Femur (tissue), 1 donor: ENCODE results near the gene ANXA2R.
A peak's percentile ranks its signal among the peaks of the same experiment; 100 is the strongest.
"Not testable (repeated sequence)": the region's sequence is repeated elsewhere in the genome, so short reads cannot be mapped to it uniquely, and the experiment has no call there.

ENCODE experiments used
- DNase-seq: peaks from one replicate; pipeline ENCODE4 v3.0.0-alpha.2; 2017

The ANXA2R gene, protein sequence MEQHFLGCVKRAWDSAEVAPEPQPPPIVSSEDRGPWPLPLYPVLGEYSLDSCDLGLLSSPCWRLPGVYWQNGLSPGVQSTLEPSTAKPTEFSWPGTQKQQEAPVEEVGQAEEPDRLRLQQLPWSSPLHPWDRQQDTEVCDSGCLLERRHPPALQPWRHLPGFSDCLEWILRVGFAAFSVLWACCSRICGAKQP

DNA sequence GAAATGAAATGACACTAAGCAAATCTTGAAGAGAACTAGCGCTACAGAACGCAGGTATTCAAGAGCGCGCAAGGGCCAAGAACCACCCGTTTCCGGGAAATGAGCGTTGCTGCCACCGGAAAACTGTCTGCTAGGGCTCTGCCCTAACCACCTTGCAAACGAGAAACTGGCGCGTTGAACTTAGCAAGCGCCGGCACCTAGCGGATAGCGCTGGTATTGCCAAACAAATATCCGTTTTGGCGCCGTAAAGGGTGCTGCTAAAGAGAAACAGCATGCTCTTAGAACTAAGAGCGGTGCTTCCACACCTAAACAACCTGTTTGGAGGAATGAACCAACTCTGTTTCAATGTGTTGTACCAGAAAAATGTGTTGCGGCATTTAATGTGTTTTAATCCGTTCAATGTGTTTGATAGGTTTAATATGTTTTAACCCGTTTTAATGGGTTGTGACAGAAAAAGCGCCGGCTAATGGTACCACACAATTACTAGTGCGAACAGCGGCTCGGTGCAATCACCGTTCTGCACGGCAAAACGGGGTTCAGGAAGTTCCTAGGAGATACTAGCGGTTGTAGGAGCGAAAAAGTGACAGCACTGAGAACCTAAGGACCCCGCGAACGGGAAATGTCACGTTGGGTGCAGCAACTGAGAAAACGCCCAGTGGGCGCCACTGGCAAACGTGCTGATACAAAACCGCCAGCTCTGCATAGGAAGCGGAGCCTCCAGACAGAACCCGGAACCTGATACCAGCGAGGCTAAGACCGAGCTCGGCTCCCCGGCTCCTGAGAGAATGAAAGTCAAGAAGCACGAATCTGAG is at the start of gene ANXA2R:
ANXA2R (minus strand) TSS at position 33 of the 812 bp plus-strand sequence. CDS start 273 bp downstream, outside the sequence.
- DNase-seq = peak; percentile 92

DNA sequence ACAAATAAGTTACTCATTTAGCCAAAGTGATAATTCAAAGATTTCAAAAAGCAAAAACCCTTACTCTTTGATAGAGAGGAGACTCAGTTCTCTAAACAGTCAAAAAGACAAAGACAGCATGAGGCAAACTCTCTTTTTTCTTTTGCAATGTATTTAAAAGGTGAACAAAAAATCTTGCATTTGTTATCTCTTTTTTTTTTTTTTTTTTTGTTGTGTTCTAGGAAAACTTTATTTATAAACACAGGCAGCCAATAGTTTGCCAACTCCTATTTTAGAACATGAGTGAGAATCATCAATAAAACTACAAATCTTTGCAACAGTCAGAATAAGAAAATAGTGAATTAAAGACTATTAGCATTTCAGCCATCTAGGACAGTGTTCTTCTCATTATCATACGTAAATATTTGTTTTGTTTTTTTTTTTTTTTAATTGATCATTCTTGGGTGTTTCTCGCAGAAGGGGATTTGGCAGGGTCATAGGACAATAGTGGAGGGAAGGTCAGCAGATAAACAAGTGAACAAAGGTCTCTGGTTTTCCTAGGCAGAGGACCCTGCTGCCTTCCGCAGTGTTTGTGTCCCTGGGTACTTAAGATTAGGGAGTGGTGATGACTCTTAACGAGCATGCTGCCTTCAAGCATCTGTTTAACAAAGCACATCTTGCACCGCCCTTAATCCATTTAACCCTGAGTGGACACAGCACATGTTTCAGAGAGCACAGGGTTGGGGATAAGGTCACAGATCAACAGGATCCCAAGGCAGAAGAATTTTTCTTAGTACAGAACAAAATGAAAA is 46.2 kb upstream of the ANXA2R start:
- DNase-seq = not testable (repeated sequence)

DNA sequence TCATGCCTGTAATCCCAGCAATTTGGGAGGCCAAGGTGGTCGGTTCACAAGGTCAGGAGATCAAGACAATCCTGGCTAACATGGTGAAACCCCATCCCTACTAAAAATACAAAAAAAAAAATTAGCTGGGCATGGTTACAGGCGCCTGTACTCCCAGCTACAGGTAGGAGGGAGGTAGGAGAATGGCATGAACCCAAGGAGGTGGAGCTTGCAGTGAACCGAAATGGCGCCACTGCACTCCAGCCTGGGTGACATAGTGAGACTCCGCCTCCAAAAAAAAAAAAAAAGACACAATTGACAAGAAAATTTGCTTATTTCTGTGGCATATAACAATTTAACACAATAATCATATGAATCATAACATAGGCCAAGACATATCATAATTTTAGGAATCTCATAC is 45.3 kb upstream of the ANXA2R start:
- DNase-seq = no peak

DNA sequence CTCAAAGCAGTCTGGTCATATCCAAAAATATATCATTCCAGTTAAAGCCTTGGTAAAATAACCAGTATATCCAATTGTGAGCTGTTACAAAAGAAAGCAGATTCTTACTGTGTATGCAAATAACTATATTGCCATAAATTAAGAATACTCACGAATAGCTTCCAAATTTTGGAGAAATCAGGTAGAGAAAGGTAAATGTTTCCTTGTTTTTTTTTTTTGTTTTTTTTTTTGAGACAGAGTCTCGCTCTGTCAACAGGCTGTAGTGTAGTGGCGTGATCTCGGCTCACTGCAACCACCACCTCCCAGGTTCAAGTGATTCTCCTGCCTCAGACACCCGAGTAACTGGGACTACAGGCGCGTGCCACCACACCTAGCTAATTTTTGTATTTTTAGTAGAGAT is 44.3 kb upstream of the ANXA2R start:
- DNase-seq = not testable (repeated sequence)

DNA sequence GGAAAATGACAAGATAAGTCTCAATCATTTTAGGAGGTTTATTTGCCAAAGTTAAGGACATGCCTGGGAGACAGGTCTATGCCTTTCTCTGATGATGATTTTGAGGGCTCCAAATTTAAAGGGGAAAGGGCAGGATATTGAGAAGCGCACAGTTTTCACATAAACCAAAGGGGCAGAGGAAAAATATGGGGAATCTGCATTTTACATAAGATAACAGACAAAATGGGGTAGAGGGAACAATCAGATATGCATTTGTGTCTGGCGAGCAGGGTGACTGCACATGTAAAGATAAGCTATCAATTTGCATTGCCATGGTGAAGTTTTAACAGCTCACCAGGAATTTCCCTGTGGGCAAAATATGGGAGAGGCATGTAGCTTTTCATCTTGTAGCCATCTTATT is 41.2 kb upstream of the ANXA2R start:
- not testable (repeated sequence) for DNase-seq

DNA sequence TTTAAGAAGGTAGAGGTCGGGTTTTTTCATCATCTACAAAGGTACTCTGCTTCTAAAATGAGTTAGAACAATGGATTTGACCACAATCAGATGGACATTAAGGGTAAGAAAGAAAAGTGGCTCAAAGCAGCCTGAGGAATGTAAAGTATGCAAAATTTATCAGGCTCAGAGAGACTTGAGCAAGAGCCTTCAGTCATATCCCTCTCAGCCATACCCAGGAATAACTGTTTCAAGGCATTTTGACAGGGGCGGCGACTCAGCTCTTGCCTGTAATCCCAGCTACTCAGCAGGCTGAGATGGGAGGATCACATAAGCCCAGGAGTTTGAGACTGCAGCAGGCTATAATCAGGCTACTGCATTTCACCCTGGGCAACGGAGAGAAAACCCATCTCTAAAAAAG is 38.8 kb upstream of the ANXA2R start:
- DNase-seq = no peak

DNA sequence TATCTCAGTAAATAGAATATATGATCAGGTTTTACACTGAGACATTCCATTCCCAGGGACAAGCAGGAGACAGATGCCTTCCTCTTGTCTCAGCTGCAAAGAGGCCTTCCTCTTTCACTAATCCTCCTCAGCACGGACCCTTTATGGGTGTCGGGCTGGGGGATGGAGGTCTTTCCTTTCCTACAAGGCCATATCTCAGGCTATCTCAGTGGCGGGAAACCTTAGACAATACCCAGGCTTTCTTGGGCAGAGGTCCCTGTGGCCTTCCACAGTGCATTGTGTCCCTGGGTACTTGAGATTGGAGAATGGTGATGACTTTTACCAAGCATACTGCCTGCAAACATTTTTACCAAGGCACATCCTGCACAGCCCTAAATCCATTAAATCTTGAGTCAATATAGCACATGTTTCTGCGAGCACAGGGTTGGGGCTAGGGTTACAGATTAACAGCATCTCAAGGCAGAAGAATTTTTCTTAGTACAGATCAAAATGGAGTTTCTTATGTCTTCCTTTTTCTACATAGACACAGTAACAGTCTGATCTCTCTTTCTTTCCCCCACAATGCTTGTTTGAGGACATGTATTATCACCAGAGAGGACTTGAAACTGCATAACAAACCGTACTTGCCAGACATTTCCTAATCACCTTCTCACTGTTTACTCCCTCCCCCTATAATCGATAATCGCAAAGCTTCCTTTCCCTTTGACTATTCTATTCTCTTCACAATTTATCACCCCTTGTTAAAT is 37.5 kb upstream of the ANXA2R start:
- not testable (repeated sequence) for DNase-seq

DNA sequence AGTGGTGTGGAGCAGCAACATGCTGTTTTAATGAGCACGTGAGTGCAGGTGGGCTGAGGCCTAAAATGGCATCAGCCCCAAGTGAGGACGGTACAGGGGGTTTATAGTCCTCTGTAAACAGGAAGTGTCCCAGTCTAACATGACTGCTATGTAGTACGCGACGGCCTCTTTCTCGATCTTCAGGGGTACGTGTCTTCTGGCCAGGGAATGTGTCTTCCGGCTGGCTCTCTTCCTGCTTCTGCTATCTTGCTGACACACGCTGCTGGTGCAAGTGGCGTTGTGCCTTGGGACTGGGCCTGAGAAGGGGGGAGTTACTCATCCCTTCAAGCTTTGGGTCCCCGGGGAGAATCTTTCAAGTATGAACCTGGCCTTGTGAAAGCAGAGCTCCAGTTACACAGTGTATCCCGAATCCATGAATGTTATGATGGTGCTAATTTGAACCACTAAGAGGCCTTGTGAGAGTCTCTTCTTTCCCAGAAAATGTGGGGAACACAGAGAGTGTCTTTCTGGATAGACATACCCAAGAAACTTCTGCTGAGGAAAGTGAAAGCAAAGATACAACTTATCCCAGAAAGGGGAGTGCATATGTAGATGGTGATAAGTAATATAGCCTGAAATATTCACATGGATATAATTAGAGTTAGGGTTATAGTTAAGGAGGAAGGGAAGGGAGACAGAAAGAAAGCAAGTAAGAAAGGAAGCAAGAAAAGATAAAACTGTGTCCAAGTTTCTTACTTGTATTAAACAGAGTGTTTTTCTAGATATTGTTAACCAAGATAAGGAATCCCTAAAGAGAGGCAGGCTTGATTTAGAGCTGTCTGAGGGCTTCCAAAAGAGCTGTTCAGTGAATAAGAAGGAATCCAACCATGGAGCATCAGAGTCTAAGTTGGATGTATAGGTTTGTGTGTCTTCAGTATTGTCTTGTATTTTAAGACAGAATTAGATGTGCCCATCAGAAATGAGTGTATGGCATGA is 35.5 kb upstream of the ANXA2R start:
- DNase-seq = peak; percentile 26

DNA sequence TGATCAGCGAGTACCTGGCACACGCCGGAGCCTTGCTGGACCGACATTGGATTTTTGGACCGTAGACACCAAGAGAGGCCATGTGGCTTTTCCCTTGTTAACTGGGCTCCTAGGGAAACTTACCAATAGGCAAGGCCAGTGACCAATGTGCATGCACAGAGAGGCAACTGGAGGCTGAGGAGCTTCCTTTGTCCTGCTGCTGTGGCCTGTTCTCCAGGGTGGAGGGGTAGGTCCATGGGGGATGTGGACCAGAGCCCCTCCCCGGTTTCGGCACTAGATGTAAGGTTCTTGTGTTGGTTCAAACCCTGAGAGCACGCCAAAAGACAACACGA is 34.8 kb upstream of the ANXA2R start:
- DNase-seq = no peak

DNA sequence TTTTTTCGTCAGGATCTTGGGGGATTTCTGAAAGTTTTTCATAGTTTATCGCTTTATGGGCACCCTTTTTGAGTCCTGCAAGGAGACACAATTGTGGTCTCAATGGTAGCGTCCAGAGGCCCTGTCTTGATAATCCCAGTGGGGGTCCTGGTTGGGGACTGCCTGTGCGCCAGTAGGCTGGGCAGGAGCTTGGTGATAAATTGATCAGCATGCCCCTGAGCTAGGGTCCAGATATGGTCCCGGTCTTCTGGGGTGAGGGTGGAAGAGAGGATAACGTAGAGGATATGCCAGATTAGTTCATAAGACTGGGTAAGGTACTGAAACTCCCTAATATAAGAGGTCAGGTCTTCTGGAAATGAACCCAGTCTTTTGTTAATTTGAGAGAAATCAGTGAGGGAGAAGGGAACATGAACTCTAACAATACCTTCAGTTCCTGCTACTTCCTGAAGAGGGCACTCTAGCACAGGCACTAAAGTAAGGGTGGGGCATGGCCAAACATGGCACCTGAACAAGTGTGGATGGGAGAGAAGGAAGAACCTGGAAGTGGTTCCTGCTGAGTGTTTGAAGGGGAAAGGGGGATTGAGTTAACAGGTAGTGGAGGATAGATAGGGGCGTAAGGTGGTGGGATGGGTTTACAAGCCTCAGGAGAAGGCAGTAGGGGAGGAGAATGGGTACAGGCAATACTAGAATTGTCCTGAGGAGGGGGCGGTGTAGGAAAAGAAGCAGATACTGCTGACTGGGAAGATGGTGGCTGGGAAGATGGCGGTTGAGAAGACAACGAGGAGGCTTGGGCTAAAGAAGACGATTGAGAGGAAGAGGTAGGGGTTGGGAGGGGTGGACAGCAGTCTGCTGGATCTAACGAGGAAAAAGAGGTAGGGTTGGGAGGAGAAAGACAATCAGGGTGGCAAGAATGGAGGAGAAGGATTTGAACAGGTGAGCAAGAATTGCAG is 33.8 kb upstream of the ANXA2R start:
- no peak for DNase-seq

DNA sequence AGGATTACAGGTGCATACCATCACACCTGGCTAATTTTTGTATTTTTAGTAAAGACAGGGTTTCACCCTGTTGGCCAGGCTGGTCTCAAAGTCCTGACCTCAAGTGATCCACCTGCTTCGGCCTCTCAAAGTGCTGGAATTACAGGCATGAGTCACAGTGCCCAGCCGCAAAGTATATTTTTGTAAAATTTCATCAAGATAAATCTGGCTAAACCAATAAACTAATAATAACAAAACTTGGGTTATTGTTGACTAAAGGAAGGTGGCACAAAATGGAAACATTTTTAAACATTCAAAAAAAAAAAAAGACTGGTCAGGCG is 29.2 kb upstream of the ANXA2R start:
- DNase-seq = not testable (repeated sequence)

DNA sequence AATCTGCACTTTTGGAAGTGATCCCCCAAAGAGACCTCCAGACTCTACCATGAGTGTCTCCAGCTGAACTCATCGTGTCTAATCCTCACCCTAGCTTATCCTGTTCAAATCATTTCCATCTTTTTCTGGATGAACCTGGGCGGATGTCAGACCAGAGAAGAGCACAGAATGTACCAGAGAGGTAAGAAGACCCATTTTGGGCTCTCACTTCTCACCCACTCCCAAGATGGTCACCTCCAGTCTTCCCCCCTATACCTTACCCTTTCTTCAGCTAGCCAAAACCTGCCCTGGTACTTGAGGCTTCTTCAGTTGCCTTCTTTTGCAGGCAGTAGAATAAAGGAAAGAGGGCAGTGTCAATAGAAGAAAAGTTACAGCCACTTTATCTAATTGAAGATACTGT is 27.9 kb upstream of the ANXA2R start:
- no peak for DNase-seq

DNA sequence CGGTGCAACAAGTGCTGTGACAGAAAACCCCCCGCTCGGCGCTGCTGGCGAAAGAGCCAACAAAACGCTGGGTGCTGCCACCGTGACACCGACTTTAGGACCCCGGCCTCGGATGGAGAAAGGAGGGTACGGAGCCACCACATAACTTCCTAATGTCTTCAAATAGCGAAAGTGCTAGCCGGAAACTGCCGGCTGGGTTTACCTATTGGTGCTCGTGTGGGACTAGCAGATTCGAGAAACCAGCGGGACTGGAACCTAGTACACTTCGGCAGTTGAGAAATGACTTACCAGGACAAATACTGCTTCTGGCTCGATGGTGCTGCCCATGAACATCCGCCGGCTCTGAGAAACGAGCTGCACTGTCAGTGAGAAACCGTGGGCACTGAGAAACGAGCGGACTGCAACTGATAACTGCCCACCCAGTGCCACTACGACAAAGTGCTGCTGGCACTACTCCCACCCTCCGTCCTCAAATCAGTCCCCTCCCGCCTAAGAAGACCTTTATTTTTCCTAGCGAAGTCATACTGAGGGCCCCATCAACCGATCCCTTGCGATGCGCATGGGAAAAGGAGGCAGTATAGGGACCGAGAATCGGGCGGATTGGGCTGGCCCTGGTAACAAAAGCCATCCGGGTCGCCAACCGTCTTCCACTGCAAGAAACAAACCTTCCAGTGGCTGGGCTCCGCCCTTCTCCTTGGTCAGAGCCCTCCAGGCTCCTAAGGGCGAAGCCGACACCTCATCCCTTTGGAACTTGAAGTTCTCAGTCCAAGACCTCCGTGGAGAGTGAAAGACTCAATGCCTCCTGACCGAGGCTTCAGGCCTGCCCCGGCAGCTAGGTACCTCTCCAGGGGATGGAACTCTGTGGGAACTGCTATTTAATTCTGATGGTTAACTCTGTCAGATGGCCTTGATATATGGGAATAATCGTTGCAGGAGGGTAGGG is 27.0 kb upstream of the ANXA2R start:
- peak; percentile 94 for DNase-seq

DNA sequence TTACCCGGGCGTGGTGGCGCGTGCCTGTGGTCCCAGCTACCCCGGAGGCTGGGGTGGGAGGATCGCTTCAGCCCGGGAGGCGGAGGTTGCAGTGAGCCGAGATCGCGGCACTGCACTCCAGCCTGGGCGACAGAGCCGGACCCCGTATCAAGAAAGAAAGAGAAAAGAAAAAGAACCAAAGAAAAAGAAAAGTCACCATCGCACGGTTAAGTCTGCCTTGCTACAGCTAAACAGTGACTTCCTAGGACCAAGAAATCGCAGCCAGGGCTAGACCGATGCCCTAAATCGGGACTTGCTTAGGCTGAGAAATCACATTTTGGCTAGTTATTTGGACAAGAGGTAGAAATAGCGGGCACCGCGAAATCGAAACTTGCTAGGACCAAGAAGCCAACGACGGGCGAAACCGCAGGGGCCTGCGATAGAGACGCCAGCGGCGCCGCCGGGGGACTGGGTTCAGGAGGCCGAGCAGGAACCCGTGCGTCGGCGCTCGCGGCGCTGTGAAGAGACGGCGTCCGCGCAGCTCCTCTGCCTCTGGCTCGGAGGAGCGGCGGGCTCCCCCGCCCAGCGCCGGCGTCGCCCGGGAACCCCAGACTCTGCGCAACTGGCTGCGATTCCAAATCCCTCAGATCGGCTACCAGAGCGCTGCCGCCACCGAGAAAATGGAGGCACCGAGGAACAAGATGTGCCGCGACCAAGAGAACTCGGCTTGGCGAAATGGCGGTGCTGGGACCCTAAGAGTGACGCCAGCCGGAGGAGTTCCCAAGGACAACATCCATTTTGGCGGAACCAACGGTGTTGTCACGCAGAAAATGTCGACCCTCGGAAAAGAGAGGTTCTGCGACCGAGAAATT is 26.1 kb upstream of the ANXA2R start:
- DNase-seq = peak; percentile 84

DNA sequence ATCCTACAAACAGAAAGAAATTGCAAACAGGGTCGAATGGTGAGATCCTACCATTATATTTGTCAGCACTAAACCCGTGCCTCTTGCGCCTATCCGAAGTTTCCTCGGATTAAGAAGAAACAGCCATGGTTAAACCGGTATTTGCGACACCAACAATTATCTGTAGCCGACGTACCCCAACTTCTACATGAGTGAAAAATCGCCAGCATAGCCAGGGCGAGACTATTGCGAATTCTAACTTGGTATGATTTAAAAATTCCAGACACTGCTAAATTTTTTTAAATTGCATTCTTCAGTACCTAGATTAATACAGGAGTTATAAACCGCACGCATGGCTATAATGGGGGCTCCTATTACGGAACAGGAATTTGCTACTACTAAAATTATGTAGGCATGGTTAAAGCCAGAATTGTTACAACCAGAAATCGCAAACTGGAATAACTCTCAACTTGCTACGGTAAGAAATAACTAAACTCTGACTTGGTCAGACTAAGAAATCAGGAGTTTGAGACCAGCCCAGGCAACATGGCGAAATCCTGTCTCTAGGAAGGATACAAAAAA is 25.3 kb upstream of the ANXA2R start:
- no peak for DNase-seq

DNA sequence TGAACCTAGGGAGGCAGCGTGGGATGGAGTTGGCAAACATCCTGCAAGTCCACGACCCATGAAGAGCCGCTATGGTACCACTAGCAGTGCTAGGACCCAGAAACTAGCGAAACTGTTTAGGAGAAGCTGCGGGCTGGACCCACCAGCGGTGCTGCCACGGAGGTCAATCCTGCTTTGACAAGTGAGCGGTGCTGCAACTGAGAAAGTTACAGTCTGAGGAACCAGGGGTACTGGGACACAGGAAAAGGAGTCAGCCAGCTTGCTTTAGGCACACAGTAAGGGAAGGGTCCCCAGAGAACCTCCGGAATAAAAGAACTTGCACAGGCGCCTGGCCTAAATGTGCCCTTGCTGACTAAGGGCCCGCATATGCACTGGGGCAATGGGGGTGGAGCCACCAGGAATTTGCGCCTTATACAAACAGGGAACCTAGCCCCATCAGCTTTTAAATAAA is 23.6 kb upstream of the ANXA2R start:
- DNase-seq = no peak

DNA sequence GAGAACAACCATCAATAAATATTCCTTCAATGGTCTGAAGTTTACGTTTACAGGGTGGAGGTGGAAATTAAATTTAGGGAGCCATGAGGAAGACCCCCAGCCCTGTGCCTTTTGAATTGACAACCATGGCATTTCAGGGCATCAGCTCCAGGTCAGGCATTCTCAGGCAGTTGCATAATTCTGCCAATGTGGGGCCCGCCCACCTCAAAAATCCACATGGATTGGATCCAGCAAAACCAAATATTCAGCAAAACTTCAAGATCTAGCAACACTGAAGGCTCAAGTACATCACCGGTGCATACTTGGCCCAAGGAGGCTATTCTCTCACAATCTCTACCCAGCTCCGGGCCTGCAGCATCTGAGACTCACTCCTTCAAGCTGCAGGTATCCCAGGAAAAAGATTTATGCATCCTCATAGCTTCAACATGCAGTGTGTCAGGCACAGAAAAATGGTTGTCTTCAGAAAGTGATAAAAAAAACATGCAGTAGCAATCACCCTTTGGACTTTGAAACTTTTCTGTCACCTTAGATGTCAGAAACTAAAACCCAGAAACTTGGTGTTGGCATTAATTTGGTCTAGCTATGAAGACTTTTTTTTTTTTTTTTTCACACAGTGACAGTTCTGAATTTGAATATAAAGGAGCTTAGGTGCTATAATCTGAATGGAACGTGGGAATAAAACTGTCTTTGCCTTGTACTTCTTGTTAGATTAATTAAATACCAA is 21.4 kb upstream of the ANXA2R start:
- DNase-seq = no peak
